GM18526 (cell line): ENCODE results near the gene PCSK2.

Experiments
- POLR2A ChIP-seq: IDR thresholded peaks from 3 replicates; pipeline ENCODE4 v1.6.1; 2011; ENCODE audit not compliant: insufficient read length; ENCODE audit errors: extremely low read depth

PCSK2 gene

DNA sequence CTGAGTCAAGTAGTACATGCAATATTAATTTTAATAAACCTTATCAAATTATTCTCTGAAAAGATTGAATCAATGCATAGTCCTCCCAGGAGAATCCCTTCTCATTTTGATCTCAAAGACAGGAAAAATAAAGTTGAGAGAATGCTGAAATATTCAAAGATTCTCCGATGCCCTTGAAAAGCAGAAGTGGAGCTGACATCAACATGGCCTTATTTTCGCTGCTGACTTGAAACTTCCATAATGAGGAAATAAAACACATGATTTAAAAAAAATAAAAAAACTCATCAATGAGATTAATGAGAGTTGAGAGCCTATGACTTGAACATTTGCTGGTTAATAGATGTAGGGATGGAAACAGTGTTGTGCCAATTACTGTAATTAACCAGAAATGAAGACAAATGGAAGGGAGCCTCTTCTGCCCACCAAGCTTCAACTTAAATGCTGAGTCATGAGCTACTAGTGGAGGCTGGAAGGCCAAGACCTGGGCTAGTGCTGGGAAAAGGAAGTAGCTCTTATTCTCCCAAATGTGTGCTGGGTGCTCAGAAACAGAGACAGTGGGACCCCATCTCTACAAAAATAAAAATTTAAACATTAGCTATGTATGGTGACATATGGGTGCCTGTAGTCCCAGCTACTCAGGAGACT lies 164.4 kb downstream of the PCSK2 start:
- TF ChIP-seq POLR2A, result no peak

DNA sequence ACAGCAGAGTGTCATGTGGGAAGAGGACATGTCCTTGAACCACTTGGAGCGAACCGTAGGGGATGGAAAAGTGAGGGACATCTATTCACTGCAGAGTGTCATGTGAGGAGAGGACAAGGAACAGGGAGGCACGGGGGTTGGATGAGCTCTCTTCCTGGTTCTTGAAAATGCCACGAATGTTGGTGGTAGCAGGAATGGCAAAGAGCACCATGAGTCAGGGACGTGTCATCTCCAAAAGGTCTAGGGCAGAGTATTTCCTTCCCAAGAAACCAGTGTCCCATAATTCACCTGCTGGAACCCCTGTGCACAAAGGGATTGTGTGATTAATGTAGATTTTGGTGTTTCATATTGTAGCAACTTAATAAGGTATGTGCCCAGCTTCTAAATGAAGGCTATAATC lies 167.6 kb downstream of the PCSK2 start:
- TF ChIP-seq POLR2A, result no peak

DNA sequence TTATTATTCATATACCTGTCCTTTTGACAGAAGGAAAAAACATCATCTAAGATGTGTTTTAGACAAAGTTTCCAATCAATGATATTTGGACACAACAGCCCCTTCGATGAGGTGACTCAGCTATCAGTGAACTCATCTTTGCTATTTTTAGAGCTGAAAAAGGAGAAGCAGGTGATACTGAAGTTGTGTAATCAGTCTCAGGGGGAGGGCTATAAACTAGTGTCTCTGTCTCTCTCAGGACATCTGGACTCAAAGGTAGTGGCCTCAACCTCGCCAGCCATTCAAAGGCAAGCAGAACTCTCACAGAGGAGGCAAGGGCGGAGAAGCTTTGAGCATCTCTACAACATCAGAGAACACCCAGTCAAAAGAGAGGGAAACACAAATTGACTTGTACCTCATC lies 168.9 kb downstream of the PCSK2 start:
- no peak for TF ChIP-seq POLR2A

DNA sequence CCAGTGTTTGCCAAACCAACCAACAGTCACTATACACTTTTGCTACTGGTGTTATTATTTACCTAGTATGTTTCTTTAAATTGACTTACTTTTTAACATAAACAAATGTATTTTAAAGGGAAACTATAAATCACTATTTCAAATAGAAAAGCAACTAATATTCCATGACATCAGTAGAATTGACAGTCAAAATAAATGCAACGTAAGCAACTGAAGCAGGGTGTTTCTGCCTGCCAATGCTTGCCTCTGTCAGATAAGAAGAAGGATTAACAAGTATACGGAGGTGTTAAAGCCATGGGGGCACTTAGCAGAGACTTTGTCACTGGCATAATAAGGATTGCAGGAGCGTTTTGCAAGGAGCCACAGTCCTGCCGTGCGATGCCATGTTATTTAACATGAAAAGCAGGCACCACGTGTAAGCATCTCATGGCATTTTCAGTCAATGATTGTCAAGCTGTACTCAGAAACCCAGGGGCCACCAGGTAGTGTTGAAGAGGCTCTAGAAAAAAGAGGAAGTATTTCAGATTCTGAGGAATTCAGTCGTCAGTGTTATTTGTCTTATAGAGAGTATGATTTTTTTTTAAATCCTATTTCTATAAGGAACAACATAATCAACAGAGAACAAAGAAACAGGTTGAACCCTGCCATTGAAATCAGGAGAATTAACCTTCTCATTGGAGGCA lies 172.6 kb downstream of the PCSK2 start:
- TF ChIP-seq POLR2A, result no peak

DNA sequence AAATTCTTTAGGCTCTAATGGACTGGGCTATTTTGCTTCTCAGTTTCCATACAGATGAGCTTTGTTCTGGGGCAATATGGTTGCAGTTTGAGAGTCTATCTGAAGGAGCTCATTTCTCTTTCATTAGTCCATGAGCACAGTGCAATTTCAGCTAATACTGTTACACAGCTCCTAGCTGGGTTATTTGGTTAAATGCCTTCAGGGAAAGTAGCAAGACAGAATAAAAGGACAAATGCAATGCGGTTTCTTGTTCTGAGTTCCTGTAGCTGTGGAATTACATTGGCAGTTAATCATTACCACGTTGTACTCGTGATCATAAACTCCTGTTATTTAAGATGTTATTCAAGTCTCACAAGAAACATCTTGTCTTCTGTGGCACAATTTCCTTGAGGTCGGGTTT lies 176.6 kb downstream of the PCSK2 start:
- no peak for TF ChIP-seq POLR2A

DNA sequence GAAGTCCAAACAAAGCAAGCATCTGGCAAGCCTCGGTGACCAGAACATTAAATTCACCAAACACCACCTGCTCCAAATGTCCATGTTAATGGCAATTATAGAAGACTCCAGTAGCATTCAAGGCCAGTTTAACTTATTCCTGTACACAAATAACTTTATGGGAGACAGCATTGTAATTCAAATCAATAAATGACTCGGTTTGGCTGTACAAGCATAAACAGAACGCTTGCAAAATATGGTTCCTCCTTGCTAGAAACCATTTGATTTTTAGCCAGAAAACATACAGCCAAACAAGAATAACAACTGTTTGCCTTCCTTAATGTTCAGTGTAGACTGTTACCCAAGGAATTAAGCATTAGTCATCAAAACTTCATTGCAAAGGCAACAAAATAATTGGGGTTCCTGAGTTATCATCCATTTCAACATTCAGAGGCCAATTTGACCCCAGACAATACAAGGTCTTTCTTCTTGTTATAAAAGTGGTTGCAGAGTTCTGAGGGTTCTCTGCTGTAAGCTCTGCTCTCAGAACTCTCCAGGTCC lies 179.3 kb downstream of the PCSK2 start:
- TF ChIP-seq POLR2A, result no peak

DNA sequence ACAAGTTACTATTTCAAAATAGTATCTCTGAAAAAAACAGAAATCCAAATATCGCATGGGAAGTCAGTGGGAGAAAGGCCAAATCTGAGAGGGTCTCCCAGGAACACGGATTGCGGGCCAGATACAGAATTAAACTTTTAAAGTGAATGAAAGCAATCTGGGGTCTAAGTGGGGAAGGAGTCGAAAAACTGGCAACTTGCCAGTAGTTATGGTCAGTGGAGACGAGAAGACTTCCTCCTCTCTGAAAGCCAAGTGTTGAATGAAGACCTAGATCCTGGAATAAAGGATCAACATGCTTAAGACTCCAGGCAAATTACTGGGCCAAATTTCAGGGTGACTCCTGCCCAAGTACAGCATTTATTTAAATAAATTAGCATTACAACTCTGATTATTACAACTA lies 180.7 kb downstream of the PCSK2 start:
- TF ChIP-seq POLR2A, result no peak

DNA sequence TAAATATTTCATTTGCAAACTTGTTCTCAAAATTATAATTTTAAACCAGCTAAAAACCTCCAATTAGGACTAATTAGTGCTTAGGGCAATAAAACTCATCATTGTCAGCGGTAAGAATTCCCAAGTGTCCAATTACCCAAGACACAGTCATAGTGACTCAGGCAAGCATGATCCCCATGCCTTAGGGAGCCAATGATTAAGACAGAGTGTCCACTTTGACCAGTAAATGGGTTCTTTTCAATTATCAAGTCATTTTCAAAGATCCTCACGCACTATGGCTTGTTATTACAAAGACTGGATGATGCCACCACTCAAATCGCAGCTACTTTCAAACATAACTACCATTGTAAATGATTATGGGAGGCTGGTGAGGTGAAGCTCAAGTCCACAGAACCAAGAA lies 190.4 kb downstream of the PCSK2 start:
- TF ChIP-seq POLR2A, result no peak

DNA sequence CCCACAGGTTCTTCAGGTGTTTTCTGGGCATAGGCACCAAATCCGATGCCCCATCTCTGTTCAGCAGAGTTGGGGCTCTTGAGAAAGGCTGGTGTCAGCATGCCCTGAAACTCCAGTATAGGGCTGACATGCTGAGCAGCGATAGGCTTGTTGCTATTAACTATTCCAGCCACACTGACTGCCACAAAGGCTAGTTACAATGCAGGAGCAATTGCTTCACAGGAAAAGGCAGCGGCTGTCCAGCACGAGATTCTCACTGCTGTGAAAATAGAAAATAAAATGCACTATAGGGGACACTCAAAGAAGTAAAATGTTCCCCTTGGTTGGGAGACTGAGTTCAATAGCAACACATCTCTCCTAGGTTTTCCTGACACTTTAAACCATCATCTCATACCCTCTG lies 191.9 kb downstream of the PCSK2 start:
- TF ChIP-seq POLR2A, result no peak

DNA sequence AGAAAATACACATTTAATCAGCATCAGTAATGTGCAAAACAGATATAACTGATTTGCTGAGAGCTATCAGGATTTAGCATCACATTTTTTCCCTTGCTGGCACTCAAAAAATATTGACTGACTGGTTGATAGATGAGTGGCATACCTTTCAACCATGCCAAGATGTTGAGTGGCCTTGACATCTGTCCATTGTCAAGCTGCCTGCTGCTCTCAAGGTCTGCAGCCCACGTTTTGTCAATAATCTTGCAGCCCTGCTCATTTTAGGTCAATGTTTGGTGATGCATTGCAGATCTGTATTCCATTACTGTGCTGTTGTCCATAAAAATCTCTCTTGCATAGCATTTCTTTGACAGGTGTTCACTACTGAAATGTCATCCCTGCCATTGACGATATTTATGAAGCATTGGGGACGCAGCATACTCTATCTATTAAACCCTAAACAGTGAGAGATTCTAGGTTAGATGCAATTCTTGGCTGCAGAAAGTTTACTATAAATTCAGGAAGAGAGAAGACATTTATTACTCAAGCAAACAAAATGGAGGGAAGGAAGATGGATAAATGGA lies 192.7 kb downstream of the PCSK2 start:
- TF ChIP-seq POLR2A, result no peak

DNA sequence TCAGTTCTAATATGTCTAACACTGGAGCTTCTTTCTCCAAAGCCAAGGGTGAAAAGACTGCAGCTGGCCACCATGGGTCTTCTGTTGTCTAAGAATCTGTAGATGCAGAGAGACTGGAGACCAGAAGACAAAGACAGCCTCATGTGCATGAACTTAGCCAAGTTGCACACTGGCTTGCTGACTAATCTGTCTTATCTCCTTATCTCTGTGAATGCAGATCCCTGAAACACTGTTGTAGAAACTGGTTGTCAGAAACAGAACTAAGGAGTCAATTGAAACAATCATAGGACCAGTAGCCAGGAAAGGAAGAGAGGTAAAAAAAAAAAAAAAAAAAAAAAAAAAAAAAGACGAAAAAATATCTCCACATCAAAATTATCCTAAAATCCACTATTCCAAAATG lies 194.7 kb downstream of the PCSK2 start:
- TF ChIP-seq POLR2A, result no peak

DNA sequence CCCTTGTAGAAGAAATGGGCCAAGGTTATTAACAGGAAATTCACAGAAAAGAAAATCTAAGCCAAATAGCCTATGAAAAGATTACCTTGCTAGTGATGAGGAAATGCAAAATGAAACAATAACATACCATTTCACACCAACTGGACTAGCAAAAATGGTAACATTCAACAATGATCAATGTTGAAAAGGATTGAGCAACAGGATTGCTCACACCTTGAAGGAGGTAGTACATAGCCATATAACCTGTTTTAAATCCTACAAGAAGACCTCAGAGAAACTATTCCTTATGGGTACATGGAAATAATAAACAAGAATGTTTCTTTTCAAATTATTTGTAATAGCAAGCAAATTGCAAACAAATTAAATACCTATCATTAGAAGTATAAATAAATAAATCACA lies 196.9 kb downstream of the PCSK2 start:
- no peak for TF ChIP-seq POLR2A

DNA sequence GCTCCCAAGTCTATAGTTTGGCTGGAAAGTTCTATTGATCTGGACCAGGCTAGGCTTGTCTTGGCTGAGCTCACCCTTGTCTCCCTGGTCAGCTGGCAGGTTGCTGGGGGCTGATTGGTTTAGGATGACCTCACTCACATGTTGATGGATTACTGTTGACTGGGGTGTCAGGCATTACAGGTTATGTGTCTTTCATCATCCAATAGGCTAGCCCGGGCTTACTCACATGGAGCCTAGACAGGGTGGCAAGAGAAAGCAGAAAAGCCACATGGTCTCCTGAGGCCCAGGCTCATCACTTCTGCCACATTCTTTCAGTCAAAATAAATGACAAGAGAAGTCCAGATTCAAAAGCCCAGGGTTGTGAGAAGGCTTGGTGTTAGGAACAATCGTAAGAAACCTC lies 200.8 kb downstream of the PCSK2 start:
- TF ChIP-seq POLR2A, result no peak

DNA sequence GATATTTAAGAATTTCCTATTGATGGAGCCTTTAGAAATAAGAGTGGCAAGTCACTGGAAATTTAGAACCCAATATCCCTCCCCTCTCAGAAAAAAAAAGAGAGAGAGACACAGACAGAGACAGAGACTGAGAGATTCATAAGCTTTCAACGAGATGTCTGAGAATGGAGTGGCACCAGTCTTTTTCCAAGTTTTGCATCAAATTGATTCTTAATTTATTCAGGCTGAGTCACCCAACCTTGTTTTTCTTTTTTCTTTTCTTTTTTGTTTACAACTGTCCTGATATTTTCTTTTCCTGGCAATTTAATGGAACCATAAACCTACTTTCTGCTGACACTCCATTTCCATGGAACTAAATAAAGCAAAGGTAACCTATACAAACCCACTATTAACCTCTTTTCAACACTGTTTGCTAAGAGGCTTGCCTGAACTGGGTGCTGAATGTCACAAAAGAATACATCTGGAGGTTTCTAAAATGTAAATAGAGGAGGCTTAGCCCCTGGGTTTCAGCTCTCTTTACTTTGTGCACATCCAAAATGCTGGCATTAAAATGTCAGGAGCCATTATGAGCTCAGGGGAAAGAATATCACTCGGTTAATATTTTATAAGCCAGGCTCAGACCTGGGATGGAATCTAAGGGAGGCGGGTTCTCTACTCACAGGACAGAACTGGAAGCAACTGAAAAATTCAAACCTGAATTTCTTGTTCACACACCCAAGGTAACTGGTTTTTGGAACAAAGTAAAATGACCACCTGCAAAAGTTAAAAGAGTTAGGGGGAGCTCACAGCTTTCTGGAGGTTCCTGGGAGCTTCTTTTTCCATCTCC lies 203.5 kb downstream of the PCSK2 start:
- no peak for TF ChIP-seq POLR2A

DNA sequence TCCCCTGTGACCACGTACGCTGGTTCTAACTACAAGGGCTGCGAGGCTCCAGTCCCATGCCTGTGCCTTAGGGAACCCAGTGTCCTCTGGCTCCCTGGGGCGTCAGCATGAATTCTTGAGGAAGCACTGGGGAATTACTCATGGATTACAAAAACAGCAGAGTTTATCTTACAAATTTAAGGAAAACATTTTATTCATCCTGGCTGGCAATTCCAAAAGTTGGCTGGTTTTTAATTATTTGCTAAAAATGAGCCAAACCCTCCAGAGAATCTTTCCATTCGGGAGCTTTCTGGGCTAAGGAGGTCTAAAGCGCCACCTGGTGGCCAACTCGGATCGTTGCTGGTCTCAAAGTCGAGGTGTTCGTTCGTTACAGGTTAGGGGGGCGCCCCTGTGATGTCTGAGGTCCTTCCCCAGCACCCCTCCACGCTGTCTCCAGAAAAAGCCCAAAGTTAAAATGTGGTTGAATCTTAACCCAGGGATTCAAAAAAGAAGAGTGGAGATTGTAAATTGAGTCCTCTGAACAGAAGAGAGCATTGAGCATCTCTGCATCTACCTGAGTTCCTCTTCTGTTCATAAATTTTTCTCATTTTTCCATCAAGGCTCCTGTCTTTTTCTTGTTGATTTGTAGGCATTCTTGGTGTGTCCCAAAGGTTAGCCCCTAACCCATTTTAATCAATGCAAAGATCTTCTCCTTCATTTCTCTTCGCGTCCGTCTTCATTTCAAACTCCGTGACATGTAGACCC lies 205.0 kb downstream of the PCSK2 start:
- no peak for TF ChIP-seq POLR2A
